ENCODE data around the gene EIF3L.

- TF ChIP-seq POLR2AphosphoS5 (IDR thresholded peaks at IDR 0.05; ENCODE audit: insufficient read depth in 1 of 2, low read depth in 1 of 2) (peak in 1 of 2 donors; percentile 70), POLR2A (IDR thresholded peaks at IDR 0.05) (no peak)
Measured at GRCh38 chr22:37802310-37803194, 46.7 kb upstream of the EIF3L start.
